HG03354 (cell line): Measurements from ENCODE around the gene TMIGD2.

Experiments
- ATAC-seq: cut with Tn5 transposase; IDR thresholded peaks from one replicate; pipeline ENCODE4 v1.9.1; 2021; ENCODE audit warnings: mild to moderate bottlenecking; ENCODE audit not compliant: unreplicated experiment, poor library complexity, severe bottlenecking

The TMIGD2 gene

DNA sequence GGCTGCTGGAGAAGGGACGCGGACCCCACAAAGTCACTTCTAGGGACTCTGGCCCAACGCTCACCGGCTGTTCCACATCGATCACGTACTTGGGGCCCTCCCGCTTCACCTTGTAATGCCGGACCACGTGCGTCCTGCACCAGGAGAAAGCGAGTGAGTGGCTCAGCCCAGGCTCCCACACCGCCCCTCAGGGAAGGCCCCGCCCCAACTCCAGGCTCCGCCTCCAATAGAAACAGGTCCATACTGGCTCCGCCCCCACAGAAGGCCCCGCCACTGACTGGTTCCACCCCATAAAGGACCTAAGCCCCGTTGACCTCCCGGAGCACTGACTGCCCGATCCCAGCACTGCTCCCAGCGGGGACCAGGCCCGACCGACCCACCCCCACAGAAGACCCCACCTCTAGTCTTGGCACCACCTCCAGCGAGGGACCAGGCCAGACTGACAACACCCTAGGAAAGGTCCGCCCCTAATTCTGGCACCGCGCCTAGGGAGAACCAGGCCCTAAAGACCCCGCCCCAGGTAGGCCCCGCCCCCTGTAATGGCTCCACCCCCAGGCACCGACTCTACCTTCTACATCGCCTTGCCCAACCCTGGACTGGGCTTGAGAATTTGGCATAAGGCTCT, 25.2 kb upstream of the TMIGD2 start:
- ATAC-seq: no peak

DNA sequence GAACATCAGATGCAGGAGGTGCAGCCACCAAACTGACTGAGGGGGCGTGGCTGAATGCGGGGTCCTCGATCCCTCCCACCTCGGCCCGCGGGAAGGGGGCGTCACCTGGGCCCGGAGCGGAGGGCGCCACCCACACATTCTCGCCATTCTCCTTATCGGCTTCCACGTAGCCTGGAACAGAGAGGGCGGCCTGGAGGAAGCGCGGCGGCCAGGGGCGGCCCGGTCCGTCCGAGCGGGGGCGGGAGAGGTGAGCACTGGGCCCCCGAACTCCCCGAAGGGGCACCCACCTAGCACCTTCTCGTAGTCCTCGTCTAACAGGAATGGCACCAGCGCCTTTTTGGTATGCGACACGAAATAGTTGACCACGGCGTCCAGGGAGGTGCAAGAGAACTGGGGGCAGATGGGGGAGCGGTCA, 24.7 kb upstream of the TMIGD2 start:
- ATAC-seq: no peak

DNA sequence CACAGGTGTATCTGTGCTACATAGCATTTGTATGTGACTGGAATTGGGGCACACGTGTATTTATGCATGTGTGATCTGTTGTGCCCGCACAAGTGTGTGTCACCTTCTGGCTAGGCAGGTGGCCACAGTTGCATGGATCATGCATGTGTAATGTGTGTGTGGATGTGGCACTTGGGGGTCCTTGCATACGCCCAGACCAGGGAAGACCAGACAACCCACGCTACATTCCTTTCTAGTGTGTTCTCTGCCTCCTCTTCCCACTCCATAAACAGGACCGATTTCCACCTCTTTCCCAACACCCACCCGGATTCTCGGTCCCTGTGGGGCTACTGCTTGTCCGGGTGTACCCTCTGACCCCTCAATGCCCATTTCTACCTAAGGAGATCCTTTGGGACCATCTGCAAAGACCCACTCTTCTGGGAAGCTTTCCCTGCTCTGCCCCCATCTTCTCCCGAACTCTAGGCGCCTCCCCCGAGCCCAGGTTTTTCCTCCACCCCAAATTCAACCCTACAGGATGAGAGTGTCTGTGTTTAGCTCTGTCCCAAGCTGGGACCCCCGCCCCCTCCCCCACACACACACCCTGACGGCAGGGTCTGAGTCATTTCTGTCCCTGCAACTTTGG, 24.1 kb upstream of the TMIGD2 start:
- no peak for ATAC-seq

DNA sequence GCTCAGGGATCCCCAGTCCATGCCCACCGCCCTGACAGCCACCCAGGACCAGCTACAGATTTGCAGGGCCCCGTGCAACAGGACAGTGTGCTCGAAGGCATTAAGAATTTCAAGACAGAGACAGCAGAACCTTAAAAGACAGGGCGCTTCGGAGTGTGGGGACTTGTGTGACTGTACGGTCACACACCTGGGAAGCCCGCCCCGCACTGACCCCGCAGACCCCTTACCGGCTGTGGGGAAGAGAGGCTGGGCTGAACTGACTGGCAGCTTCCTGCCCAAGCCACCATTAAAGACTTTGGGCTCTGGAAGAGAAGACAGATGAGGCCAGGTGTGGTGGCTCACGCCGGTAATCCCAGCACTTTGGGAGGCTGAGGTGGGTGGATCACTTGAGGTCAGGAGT, 22.0 kb upstream of the TMIGD2 start:
- ATAC-seq: no peak

DNA sequence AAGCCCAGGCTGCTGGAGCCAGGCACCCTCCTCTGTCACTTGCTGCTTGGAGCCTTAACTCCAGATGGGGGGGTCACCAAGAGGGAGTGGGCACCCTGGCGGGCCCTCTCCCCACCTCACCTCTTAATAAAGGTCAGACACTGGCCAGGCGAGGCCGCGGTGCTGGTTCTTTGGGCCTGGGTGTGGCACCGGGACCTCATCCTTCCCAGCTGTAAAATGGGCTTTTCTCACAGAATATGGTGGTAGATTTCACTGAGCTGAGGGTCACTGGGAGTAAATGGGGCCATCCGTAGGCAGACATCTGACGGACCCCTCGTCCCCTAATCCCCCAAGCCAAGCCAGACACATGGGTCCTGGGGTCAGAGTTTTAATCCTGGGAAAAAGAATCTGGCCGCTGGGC, 21.5 kb upstream of the TMIGD2 start:
- ATAC-seq: no peak

DNA sequence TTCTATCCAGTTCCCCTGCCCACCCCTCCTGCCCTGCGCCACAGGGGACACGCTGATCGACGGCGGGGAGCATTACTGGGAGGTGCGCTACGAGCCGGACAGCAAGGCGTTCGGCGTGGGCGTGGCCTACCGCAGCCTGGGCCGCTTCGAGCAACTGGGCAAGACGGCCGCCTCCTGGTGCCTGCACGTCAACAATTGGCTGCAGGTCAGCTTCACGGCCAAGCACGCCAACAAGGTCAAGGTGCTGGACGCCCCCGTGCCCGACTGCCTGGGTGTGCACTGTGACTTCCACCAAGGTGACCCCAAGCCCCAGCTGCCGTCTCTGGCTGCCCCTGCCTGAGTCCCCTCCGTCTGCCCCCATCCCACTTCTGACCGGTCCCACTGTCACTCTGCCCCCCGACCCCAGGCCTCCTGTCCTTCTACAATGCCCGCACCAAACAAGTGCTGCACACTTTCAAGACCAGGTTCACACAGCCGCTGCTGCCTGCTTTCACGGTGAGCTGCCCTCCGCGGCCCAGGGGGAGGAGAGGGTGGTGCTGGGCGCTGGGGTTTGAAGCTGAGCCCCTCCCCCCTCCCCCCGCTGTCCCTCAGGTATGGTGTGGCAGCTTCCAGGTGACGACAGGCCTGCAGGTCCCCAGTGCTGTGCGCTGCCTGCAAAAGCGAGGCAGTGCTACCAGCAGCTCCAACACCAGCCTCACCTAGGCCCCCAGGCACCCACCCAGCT, 20.9 kb upstream of the TMIGD2 start:
- no peak for ATAC-seq

DNA sequence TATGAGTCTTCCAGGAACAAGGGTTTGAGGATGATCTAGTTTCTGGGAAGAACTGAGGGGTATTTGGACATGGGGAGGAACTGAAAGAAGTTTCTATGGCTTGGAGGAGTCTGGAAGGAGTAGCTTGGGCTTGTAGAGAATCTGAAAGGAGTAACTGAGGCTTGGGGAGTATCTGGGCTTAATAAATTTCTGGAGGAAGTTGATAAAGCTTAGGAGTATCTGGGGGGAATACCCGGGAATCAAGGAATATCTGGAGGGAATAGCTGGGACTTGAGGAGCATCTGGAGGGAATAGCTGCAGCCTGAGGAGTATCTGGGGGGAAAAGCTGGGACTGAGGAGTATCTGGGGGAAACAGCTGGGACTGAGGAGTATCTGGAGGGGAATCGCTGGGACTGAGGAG, 18.2 kb upstream of the TMIGD2 start:
- ATAC-seq: no peak

DNA sequence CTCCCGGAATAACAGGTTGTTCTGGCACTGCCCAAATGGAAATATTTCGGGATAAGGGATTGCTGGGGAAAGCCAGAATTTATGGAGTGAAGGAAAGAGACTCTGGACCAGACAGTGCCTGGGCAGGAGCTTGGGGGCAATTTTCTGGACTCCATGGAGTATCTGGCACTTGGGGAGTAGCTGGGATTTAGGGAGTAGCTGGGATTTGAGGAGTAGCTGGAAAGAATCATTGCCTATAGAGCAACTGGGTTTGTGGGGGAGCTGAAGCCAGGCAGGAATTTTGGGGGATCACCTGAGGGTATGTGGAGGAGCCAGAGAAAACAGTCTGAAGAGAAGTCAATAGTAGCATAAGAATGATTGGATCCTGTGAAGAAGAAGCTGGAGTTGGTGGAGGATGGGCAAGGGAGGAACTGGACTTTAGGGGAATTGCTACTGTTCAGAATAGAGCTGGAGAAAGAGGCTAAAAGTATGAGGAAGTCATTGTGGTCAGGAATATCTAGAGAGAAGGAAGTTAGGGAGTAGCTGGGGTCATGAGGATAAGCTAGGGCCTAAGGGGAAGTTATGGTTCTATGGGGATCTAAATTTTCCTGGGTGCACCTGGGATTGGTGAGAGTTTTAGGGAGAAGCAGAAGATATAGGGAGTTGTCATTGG, 17.0 kb upstream of the TMIGD2 start:
- ATAC-seq: no peak

DNA sequence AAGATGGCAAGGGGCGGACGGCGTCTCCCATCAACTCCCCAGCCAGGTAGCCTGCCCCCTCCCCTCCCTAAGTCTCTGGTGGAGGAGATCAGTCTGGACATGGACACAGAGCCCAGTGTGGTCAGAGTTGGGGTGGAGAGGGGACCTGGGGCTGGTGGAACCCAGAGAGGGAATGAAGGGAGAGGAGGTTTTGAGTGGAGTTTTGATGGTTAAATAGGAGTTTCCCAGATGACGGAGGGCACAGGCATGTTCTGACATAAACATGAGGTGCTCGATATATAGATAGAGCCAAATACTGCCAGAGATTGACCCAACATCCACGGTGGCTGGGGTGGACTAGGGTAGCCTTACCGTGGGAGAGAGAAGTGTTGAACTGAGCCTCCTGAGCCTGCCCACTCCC, 16.3 kb upstream of the TMIGD2 start:
- ATAC-seq: no peak

DNA sequence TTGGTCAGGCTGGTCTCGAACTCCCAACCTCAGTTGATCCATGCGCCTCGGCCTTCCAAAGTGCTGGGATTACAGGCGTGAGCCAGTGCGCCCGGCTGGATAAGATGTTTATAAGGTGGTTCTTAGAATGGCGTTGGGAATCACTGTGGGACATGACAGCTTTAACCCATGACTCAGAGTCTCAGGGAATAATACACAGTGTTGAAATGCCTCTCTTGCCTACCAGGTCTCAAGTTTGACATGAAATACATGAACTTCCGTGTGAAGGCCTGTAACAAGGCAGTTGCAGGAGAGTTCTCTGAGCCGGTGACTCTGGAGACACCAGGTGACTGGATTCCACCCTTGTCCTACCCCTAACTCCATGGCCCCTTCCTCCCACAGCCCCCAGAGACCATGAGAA, 14.8 kb upstream of the TMIGD2 start:
- no peak for ATAC-seq

DNA sequence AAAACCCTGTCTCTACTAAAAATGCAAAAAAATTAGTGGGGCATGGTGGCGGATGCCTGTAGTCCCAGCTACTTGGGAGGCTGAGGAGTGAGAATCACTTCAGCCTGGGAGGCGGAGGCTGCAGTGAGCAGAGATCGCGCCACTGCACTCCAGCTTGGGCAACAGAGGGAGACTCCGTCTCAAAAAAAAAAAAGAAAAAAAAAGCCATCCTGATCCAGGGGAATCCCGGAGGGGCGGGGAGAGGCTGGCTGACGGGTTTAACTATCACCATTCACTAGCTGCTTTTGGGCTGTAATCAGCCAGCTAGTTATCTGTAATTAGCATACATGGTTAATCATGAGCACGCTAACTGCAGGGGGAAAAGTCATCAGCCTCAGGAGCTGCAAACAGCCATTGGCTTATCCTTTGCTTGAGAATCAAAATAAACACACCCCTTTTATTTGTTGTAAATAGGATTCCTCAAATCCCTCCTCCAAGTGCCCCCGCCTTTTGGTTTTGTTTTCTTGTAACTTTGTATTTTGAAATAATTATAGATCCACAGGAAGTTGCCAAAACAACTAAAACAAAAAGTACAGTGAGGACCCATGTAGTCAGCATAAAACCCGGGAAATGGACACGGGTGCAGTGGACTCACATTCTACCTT, 11.8 kb upstream of the TMIGD2 start:
- ATAC-seq: no peak

DNA sequence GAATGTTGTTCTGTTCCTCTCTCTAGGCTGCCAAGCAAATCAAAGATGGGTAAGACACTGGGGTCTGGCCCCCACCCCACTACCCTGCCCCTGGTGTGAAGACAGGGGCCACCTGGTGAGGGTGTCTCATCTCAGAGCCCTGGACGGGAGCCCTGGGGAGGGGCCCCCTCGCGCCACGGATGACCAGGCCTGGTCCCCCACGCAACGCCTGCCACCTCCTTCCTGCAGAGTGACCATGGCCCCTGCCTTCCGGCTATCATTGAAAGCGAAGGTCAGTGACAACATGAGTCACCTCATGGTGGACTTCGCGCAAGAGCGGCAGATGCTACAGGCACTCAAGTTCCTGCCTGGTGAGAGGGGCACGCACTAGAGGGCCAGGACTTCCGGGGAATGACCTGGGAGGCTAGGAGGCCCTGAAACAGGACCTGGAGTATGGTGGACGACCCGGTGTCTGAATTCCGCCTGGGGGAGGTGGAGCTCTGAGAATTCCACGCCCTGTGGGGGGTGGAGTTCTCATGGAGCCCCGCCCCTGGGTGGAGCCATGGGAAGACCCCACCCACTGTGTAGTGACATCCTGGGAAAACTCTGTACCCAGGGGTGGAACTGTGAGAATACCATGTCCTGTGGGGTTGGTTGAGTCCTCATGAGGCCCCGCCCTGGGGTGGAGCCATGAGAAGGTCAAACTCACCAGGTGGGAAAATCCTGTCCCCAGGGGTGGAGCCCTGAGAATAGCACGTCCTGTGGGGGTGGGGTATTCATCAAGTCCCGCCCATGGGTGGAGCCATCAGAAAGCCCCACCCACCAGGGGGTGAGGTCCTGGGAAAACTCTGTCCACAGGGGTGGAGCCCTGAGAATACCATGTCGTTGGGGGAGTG, 8.3 kb upstream of the TMIGD2 start:
- no peak for ATAC-seq

DNA sequence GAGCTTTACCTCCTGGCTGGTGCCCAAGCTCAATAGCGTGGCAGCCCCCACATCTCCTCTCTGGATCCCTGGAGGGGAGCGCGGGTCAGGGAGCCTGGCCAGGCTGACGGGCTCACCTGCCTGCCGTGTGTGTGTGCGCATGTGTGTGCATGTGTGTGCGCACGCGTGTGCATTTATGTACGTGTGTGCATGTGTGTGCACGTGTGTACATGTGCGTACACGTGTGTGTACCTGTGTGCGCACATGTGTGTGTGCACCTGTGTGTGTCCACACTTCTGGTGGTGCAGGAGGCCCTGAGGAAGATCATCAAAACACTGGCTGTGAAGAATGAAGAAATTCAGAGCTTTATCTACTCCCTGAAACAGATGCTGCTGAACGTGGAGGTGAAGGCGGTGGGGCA, 3.5 kb upstream of the TMIGD2 start:
- ATAC-seq: no peak

DNA sequence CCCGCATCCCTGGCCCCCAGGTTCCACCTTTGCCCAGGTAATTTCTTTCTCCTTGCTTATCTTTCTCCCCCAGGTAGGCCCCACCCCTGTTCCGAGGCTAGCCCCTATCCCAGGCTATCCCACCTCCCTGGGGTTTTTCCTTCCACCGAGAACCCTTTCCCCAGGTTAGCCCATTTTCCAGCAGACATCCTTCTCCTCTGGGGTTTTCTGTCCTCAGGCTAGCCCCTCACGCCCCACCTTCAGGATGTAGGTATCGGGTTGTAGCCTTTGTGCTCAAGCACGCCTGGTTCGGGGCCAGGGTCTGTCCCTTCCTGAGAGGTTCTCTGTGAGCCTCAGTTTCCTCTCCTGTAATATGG, 3.0 kb upstream of the TMIGD2 start:
- no peak for ATAC-seq

DNA sequence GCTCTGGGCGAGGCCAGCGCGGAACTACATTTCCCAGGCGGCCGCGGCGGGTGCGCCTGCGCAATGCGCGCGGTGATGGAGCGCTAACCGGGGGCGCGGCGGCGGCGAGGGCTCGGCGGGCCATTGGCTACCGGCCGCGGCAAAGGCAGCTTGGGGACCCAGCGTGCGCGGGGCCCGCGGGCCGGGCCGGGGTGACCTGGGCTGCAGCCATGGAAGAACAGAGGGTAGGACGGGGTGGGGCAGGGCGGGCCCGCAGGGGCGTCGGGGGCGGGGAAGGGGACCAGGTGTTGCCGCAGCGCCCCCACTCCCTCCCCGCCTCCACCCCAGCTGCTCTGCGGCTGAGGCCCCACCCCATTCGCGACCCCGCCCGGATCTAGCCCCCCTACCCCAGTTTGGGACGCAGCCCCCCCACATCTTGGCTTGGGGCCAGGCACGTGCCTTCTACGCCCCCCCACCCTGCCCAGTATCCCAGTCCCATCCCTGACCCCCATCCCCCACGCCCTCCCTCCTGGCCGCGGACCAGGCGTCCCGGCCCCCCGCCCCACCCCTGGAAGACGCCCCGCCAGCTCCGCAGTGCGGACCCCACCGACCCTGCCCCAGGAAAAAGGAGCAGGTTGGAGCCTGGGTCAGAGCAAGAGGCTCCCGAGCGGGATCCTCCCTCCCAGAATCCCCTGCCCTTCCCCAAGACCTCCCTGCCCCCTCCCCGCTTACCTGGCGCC, 2.5 kb upstream of the TMIGD2 start, which contains the start of gene FSD1:
FSD1 (plus strand) TSS at position 61 of the 719 bp plus-strand sequence; CDS start at position 210, 149 bp downstream.
- ATAC-seq: no peak

DNA sequence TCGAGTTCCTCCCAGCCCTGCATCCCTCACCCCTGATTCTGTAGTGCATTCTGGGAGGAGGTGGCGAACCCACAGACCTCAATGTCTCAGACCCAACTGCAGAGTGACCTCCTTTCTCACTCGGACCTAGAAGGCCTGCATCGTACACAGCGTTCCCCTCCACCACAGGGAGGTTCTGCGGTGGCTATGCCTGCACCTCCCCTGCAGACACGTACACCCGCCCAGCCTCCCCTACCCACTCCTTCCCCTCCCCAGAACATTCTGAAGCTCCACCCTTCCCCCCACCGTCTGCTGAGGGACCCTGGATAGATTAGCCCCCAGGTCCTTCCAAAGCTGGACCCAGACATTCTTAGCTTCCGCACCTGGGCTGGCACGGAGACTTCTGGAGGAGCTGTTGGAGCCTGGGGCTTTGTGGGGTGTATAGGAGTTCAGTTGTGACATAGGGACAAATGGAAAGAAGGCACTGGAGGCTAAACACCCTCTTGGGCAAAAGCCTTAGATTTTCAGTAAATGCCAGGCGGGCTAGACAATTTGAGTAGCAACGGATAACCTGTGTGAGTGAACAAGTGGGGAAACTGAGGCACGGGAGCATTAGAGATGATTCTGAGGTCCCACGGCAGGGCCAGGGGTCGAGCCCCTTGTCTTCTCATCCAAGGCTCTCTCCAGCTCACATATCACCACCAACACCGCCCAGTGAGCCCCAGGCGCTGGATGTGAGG, 1.8 kb upstream of the TMIGD2 start:
- ATAC-seq: no peak

DNA sequence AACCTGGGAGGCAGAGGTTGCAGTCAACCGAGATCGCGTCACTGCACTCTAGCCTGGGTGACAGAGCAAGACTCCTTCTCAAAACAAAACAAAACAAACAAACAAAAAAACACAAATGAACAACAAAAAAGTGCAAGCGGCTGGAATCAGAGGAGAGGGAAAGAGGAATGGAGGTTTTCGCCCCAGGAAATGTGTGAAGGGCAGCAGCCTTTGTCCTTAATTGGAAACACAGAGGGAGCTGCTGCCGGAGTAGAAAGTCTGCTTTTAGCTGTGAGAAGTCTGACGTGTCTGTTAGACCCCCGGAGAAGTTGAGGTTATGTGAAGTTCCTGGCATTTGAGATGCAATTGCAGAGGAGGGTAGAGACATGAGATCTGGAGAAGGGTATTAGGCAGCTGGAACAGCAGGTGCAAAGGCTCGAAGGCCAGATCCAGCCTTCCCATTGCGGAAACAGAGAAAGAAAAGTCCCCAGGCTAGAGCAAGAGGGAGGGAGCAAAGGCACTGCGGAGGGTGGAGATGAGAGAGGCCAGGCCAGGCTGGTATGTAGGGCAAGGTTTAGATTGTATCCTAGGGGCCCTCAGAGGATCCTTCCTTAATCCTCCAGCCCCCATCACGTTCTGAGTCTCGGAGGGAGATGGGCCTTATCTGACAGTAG, 473 bp downstream of the TMIGD2 start:
- no peak for ATAC-seq

DNA sequence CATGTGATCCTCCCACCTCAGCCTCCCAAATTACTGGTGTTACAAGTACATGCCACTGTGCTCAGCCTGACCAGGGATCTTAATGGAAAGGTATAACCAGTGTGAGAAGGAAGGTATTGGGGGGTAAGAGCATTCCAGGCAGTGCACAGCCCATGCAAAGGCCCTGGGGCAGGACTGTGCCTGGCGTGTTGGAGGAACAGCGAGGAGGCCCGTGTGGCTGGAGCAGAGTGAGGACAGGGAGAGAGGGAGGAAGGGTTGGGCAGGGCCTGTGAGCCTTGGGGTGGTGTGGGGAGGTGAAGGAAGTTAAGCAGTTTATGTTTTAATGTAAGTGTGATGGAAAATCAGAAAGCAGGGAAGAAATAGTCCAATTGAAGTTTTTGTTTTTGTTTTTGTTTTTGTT, 1.6 kb downstream of the TMIGD2 start:
- no peak for ATAC-seq
